ENCODE measurements around the gene VPREB3. TPM values are rescaled to one million over a fixed set of nuclear protein-coding genes. Genes with fewer than 3 reads are reported as not detected.

VPREB3 gene
- polyA plus RNA-seq: 0.19 TPM in 1 of 3 replicates, not detected in the others
- polyA plus RNA-seq (2011; ENCODE audit: low read depth): 1.2 TPM
- polyA plus RNA-seq (2011; cell fraction: cytosol; rRNA removed): 0.22 TPM in 1 of 2 replicates, not detected in the other
- not detected in 2 replicates for polyA plus RNA-seq (2011; cell fraction: nucleus; rRNA removed)
- 1.7 TPM in 1 of 2 replicates, not detected in the other for polyA plus RNA-seq (2012; ENCODE audit: low replicate concordance)
- polyA minus RNA-seq: not detected in 3 replicates
- polyA minus RNA-seq (2011; cell fraction: cytosol; rRNA and poly(A)+ RNA removed): not detected
- not detected in 2 replicates for polyA minus RNA-seq (2011; cell fraction: nucleus; rRNA and poly(A)+ RNA removed)

GRCh38 chr22:23754220-23754919 is at the start of gene VPREB3:
VPREB3 (minus strand) TSS chr22:23754425; CDS start chr22:23754363, 62 bp downstream.
- H3K79me2 ChIP-seq (ENCODE audit: control insufficient read depth, insufficient read depth, low read length): peaks cover 3% of the 10 kb centered on the region
- no peaks in the 10 kb centered on the region for H3K36me3 ChIP-seq (ENCODE audit: control insufficient read depth in 2 of 2, extremely low read depth in 1 of 2, insufficient read depth in 2 of 2, low read length in 2 of 2)
- H3K9ac ChIP-seq (ENCODE audit: control insufficient read depth, extremely low read depth, insufficient read depth, low read length): no peak within 1 kb of the TSS
- H3K27ac ChIP-seq (ENCODE audit: control insufficient read depth, insufficient read depth, low read length): no peak within 1 kb of the TSS
- no peaks in the 10 kb centered on the region for H3K9me1 ChIP-seq (ENCODE audit: control insufficient read depth, extremely low read depth, insufficient read depth, low read length)
- no peaks in the 10 kb centered on the region for H3K27me3 ChIP-seq (ENCODE audit: control insufficient read depth, extremely low read depth, insufficient read depth, low read length)
- no peak within 1 kb of the TSS for H3K4me2 ChIP-seq (ENCODE audit: control insufficient read depth, extremely low read depth, insufficient read depth, low read depth, low read length)
- no peaks in the 10 kb centered on the region for H3K9me3 ChIP-seq (ENCODE audit: control insufficient read depth, low read depth, low read length)
- peaks cover 11% of the 10 kb centered on the region for H3K4me1 ChIP-seq (ENCODE audit: control insufficient read depth, extremely low read depth, insufficient read depth, low read length)
- FAIRE-seq (no peak), DNase-seq (ENCODE audit: low read depth, low spot score) (no peak)
- TF ChIP-seq CTCF (optimal IDR thresholded peaks at IDR 0.05 in 1 of 3, IDR thresholded peaks at IDR 0.05 in 1 of 3, conservative IDR thresholded peaks at IDR 0.05 in 1 of 3; ENCODE audit: extremely low read depth in 1 of 3, insufficient read depth in 2 of 3, low read length in 3 of 3) (no peak), EZH2 (IDR thresholded peaks at IDR 0.05; ENCODE audit: low read length) (no peak)
- dilution Hi-C loops (cut with MboI; ENCODE audit: extremely low pct_ligation_motif_present, low sequenced_read_pairs): no loop called here
- H3K4me3 ChIP-seq (ENCODE audit: control insufficient read depth in 2 of 3, extremely low read depth in 1 of 3, insufficient read depth in 2 of 3, low read depth in 1 of 3, low read length in 3 of 3): no peak within 1 kb of the TSS
- H4K20me1 ChIP-seq (ENCODE audit: control insufficient read depth, extremely low read depth, insufficient read depth, low read length): no peaks in the 10 kb centered on the region
- no peak within 1 kb of the TSS for H2AFZ ChIP-seq (ENCODE audit: control insufficient read depth, low read length)

- dilution Hi-C loops (cut with MboI; ENCODE audit: extremely low pct_ligation_motif_present, low sequenced_read_pairs): no loop called here
- no peak overlapping the region for H2AFZ ChIP-seq (ENCODE audit: control insufficient read depth, low read length)
These were observed 49.0 kb upstream of the VPREB3 start for GRCh38 chr22:23803001-23803819.

More at GRCh38 chr22:23803001-23803819, 49.0 kb upstream of the VPREB3 start:
- H3K27me3 ChIP-seq (ENCODE audit: control insufficient read depth, extremely low read depth, insufficient read depth, low read length): no peaks in the 10 kb centered on the region
- H3K79me2 ChIP-seq (ENCODE audit: control insufficient read depth, insufficient read depth, low read length): no peaks in the 10 kb centered on the region
- H3K4me1 ChIP-seq (ENCODE audit: control insufficient read depth, extremely low read depth, insufficient read depth, low read length): no peaks in the 10 kb centered on the region
- peaks cover 39% of the 10 kb centered on the region in 2 experiments for H3K36me3 ChIP-seq (ENCODE audit: control insufficient read depth in 2 of 2, extremely low read depth in 1 of 2, insufficient read depth in 2 of 2, low read length in 2 of 2)
- no peak for FAIRE-seq
- H3K4me2 ChIP-seq (ENCODE audit: control insufficient read depth, extremely low read depth, insufficient read depth, low read depth, low read length): no peak overlapping the region
- no peak overlapping the region for H3K27ac ChIP-seq (ENCODE audit: control insufficient read depth, insufficient read depth, low read length)
- H3K9ac ChIP-seq (ENCODE audit: control insufficient read depth, extremely low read depth, insufficient read depth, low read length): no peak overlapping the region
- TF ChIP-seq EZH2 (IDR thresholded peaks at IDR 0.05; ENCODE audit: low read length) (no peak), CTCF (optimal IDR thresholded peaks at IDR 0.05 in 1 of 3, IDR thresholded peaks at IDR 0.05 in 1 of 3, conservative IDR thresholded peaks at IDR 0.05 in 1 of 3; ENCODE audit: extremely low read depth in 1 of 3, insufficient read depth in 2 of 3, low read length in 3 of 3) (no peak)
- DNase-seq (ENCODE audit: low read depth, low spot score): no peak
- no peaks in the 10 kb centered on the region for H3K9me1 ChIP-seq (ENCODE audit: control insufficient read depth, extremely low read depth, insufficient read depth, low read length)
- no peaks in the 10 kb centered on the region for H3K9me3 ChIP-seq (ENCODE audit: control insufficient read depth, low read depth, low read length)
- H3K4me3 ChIP-seq (ENCODE audit: control insufficient read depth in 2 of 3, extremely low read depth in 1 of 3, insufficient read depth in 2 of 3, low read depth in 1 of 3, low read length in 3 of 3): no peak overlapping the region
- no peaks in the 10 kb centered on the region for H4K20me1 ChIP-seq (ENCODE audit: control insufficient read depth, extremely low read depth, insufficient read depth, low read length)
